ENCODE results near the gene TANGO2.

TANGO2 gene

GRCh38 chr22:19991395-19991644 lies 29.6 kb upstream of the TANGO2 start:
- no peak for DNase-seq (ENCODE audit: low spot score)
- TF ChIP-seq CTCF (IDR thresholded peaks at IDR 0.05; ENCODE audit: borderline replicate concordance, control extremely low read depth, extremely low read depth, insufficient read depth, missing control alignments): no peak
- in situ Hi-C loops (cut with MboI; ENCODE audit: low sequenced_read_pairs, unreplicated experiment): no loop called here

- no peak for TF ChIP-seq CTCF (IDR thresholded peaks at IDR 0.05; ENCODE audit: borderline replicate concordance, control extremely low read depth, extremely low read depth, insufficient read depth, missing control alignments)
- no peak for DNase-seq (ENCODE audit: low spot score)
- in situ Hi-C loops (cut with MboI; ENCODE audit: low sequenced_read_pairs, unreplicated experiment): no loop called here
Measured at GRCh38 chr22:19991645-19992451, 29.1 kb upstream of the TANGO2 start.

- TF ChIP-seq CTCF (IDR thresholded peaks at IDR 0.05; ENCODE audit: borderline replicate concordance, control extremely low read depth, extremely low read depth, insufficient read depth, missing control alignments): no peak
- no peak for DNase-seq (ENCODE audit: low spot score)
- in situ Hi-C loops (cut with MboI; ENCODE audit: low sequenced_read_pairs, unreplicated experiment): no loop called here
Measured at GRCh38 chr22:19992481-19992911, 28.4 kb upstream of the TANGO2 start.

GRCh38 chr22:19992921-19993355 lies 28.0 kb upstream of the TANGO2 start:
- TF ChIP-seq CTCF (IDR thresholded peaks at IDR 0.05; ENCODE audit: borderline replicate concordance, control extremely low read depth, extremely low read depth, insufficient read depth, missing control alignments): no peak
- in situ Hi-C loops (cut with MboI; ENCODE audit: low sequenced_read_pairs, unreplicated experiment): no loop called here
- no peak for DNase-seq (ENCODE audit: low spot score)

- DNase-seq (ENCODE audit: low spot score): no peak
- no peak for TF ChIP-seq CTCF (IDR thresholded peaks at IDR 0.05; ENCODE audit: borderline replicate concordance, control extremely low read depth, extremely low read depth, insufficient read depth, missing control alignments)
- in situ Hi-C loops (cut with MboI; ENCODE audit: low sequenced_read_pairs, unreplicated experiment): no loop called here
Measured at GRCh38 chr22:19993926-19994325, 27.0 kb upstream of the TANGO2 start.

GRCh38 chr22:19994851-19995610 lies 25.9 kb upstream of the TANGO2 start:
- no peak for TF ChIP-seq CTCF (IDR thresholded peaks at IDR 0.05; ENCODE audit: borderline replicate concordance, control extremely low read depth, extremely low read depth, insufficient read depth, missing control alignments)
- in situ Hi-C loops (cut with MboI; ENCODE audit: low sequenced_read_pairs, unreplicated experiment): no loop called here
- DNase-seq (ENCODE audit: low spot score): no peak
